WTC11 (cell line): ENCODE measurements around the gene RRP1B. TPM values are rescaled to one million over a fixed set of nuclear protein-coding genes. Genes with fewer than 3 reads are reported as not detected.

ENCODE experiments used
- ATAC-seq: fragments of 200-7000 bp; cut with Tn5 transposase; 2 replicates; pipeline ENCODE4 v1.10.0; 2021; ENCODE audit warnings: mild to moderate bottlenecking, moderate library complexity
- CTCF ChIA-PET: fragments of 300-600 bp; sonication (Branson Sonifier 250); formaldehyde crosslinking; loops from one replicate; lab custom pipeline; 2021; ENCODE audit warnings: antibody characterized with exemption; lab: Charles Lee
- POLR2A ChIA-PET: fragments of 350-600 bp; sonication (Branson Sonifier 250); formaldehyde crosslinking; loops from one replicate; lab custom pipeline; 2021; ENCODE audit warnings: antibody characterized with exemption; lab: Charles Lee
- DNase-seq: peaks from one replicate; pipeline ENCODE4 v3.0.0; 2021; ENCODE audit warnings: low spot score
- H3K27ac Mint-ChIP-seq: 2 replicates; pipeline ENCODE4 v1.8.0; 2021; ENCODE audit warnings: mixed read lengths
- H3K27me3 Mint-ChIP-seq: 2 replicates; pipeline ENCODE4 v1.8.0; 2021; ENCODE audit warnings: low read depth, mild to moderate bottlenecking, moderate library complexity, mixed read lengths
- H3K36me3 Mint-ChIP-seq: 2 replicates; pipeline ENCODE4 v1.8.0; 2021; ENCODE audit warnings: mixed read lengths
- H3K4me1 Mint-ChIP-seq: 2 replicates; pipeline ENCODE4 v1.8.0; 2022; ENCODE audit warnings: mixed read lengths
- H3K4me3 Mint-ChIP-seq: 2 replicates; pipeline ENCODE4 v1.8.0; 2021; ENCODE audit warnings: mild to moderate bottlenecking, moderate library complexity, mixed read lengths
- H3K9me3 Mint-ChIP-seq: 2 replicates; pipeline ENCODE4 v1.8.0; 2021; ENCODE audit warnings: mixed read lengths
- ATF3 ChIP-seq: sonication (generic); formaldehyde crosslinking; conservative IDR thresholded peaks from 2 replicates; pipeline ENCODE4 v1.8.1; 2022; ENCODE audit warnings: mild to moderate bottlenecking, missing genetic modification reagents
- CBFB ChIP-seq: sonication (generic); formaldehyde crosslinking; IDR thresholded peaks from 2 replicates; pipeline ENCODE4 v1.8.1; 2022; ENCODE audit warnings: mild to moderate bottlenecking, low read depth, missing genetic modification reagents
- CREB1 ChIP-seq: sonication (generic); formaldehyde crosslinking; IDR thresholded peaks from 2 replicates; pipeline ENCODE4 v1.8.0; 2023; ENCODE audit warnings: mild to moderate bottlenecking, missing genetic modification reagents
- EMX1 ChIP-seq: fragments of 250-450 bp; sonication (Bioruptor Pico); IDR thresholded peaks from 2 replicates; pipeline ENCODE4 v1.8.0; 2021; ENCODE audit warnings: mild to moderate bottlenecking
- ETV6 ChIP-seq: sonication (generic); formaldehyde crosslinking; IDR thresholded peaks from 2 replicates; pipeline ENCODE4 v1.8.1; 2022; ENCODE audit warnings: mild to moderate bottlenecking, missing genetic modification reagents
- GABPB1 ChIP-seq: sonication (generic); formaldehyde crosslinking; IDR thresholded peaks from 2 replicates; pipeline ENCODE4 v1.8.1; 2023; ENCODE audit warnings: mild to moderate bottlenecking, missing genetic modification reagents
- MAX ChIP-seq: sonication (generic); formaldehyde crosslinking; IDR thresholded peaks from 2 replicates; pipeline ENCODE4 v1.8.0; 2022; ENCODE audit warnings: mild to moderate bottlenecking, missing genetic modification reagents
- MYBL2 ChIP-seq: sonication (generic); formaldehyde crosslinking; IDR thresholded peaks from 2 replicates; pipeline ENCODE4 v1.8.1; 2023; ENCODE audit warnings: mild to moderate bottlenecking, moderate library complexity, missing genetic modification reagents
- NFYB ChIP-seq: sonication (generic); formaldehyde crosslinking; conservative IDR thresholded peaks from 2 replicates; pipeline ENCODE4 v1.8.0; 2022; ENCODE audit warnings: low read depth, missing genetic modification reagents
- NR2C2 ChIP-seq: sonication (generic); formaldehyde crosslinking; IDR thresholded peaks from 2 replicates; pipeline ENCODE4 v1.8.0; 2022; ENCODE audit warnings: mild to moderate bottlenecking, missing genetic modification reagents
- NR3C1 ChIP-seq: sonication (generic); formaldehyde crosslinking; conservative IDR thresholded peaks from 2 replicates; pipeline ENCODE4 v1.8.1; 2023; ENCODE audit warnings: low read depth, mild to moderate bottlenecking, missing genetic modification reagents
- OVOL2 ChIP-seq: fragments of 250-450 bp; sonication (Bioruptor Pico); IDR thresholded peaks from 2 replicates; pipeline ENCODE4 v1.9.0; 2021; ENCODE audit warnings: mild to moderate bottlenecking, borderline replicate concordance
- PREB ChIP-seq: sonication (generic); formaldehyde crosslinking; IDR thresholded peaks from 2 replicates; pipeline ENCODE4 v1.8.1; 2022; ENCODE audit warnings: mild to moderate bottlenecking, missing genetic modification reagents, moderate library complexity, borderline replicate concordance
- RELA ChIP-seq: sonication (generic); formaldehyde crosslinking; IDR thresholded peaks from 2 replicates; pipeline ENCODE4 v1.8.1; 2022; ENCODE audit warnings: missing genetic modification reagents, mild to moderate bottlenecking, borderline replicate concordance
- SP1 ChIP-seq: sonication (generic); formaldehyde crosslinking; conservative IDR thresholded peaks from 2 replicates; pipeline ENCODE4 v1.8.1; 2022; ENCODE audit warnings: missing genetic modification reagents
- TP53 ChIP-seq: sonication (generic); formaldehyde crosslinking; IDR thresholded peaks from 2 replicates; pipeline ENCODE4 v1.8.1; 2023; ENCODE audit warnings: mild to moderate bottlenecking, missing genetic modification reagents
- USF1 ChIP-seq: sonication (generic); formaldehyde crosslinking; IDR thresholded peaks from 2 replicates; pipeline ENCODE4 v1.8.0; 2022; ENCODE audit warnings: mild to moderate bottlenecking, missing genetic modification reagents
- ZBTB43 ChIP-seq: sonication (generic); formaldehyde crosslinking; IDR thresholded peaks from 2 replicates; pipeline ENCODE4 v1.8.1; 2023; ENCODE audit warnings: mild to moderate bottlenecking, missing genetic modification reagents
- ZNF121 ChIP-seq: sonication (generic); formaldehyde crosslinking; IDR thresholded peaks from 2 replicates; pipeline ENCODE4 v1.8.0; 2023; ENCODE audit warnings: missing genetic modification reagents
- ZNF219 ChIP-seq: sonication (generic); formaldehyde crosslinking; IDR thresholded peaks from 2 replicates; pipeline ENCODE4 v1.8.0; 2023; ENCODE audit warnings: missing genetic modification reagents, mild to moderate bottlenecking, borderline replicate concordance
- ZNF263 ChIP-seq: sonication (generic); formaldehyde crosslinking; IDR thresholded peaks from 2 replicates; pipeline ENCODE4 v1.8.1; 2022; ENCODE audit warnings: low read depth, mild to moderate bottlenecking, moderate library complexity, missing genetic modification reagents
- ZNF512 ChIP-seq: sonication (generic); formaldehyde crosslinking; IDR thresholded peaks from 2 replicates; pipeline ENCODE4 v1.8.1; 2022; ENCODE audit warnings: missing genetic modification reagents, borderline replicate concordance
- total RNA-seq: library from RNA; stranded (reverse); gene quantifications from 3 replicates; pipeline ENCODE4 v1.2.3, GENCODE V29; 2021

Gene RRP1B
- total RNA-seq, 1 experiment from 2014 or later: 74.9 TPM

- TF ChIP-seq ZNF219 (CRISPR knock-in tag) (no peak), MAX (CRISPR knock-in tag) (no peak), ZBTB43 (CRISPR knock-in tag) (no peak), OVOL2 (CRISPR knock-in tag) (no peak), CBFB (CRISPR knock-in tag) (no peak), ATF3 (CRISPR knock-in tag) (no peak), PREB (CRISPR knock-in tag) (no peak), ZNF512 (CRISPR knock-in tag) (no peak), GABPB1 (no peak)
Observed at GRCh38 chr21:43716376-43717165, 57.2 kb downstream of the RRP1B start (continued).

GRCh38 chr21:43717166-43717853 lies 58.0 kb downstream of the RRP1B start:
- CTCF ChIA-PET: interaction anchor here (1.9 to 3.6 kb wide), 2 partner anchors 11 kb away, joined by 8 to 45 read pairs; no protein-coding TSS in a partner anchor
- DNase-seq: no peak
- ATAC-seq: no peak
- POLR2A ChIA-PET: no interaction called here
- Mint-ChIP-seq H3K36me3 (no peaks in the 10 kb centered on the region), H3K4me3 (peak overlapping the region; percentile 71), H3K27me3 (peaks cover 9% of the 10 kb centered on the region), H3K4me1 (peaks cover 19% of the 10 kb centered on the region)
- TF ChIP-seq NR2C2 (CRISPR knock-in tag) (no peak), SP1 (CRISPR knock-in tag) (no peak), NFYB (CRISPR knock-in tag) (no peak), NR3C1 (CRISPR knock-in tag) (no peak), MYBL2 (CRISPR knock-in tag) (no peak), USF1 (CRISPR knock-in tag) (no peak), ZNF263 (CRISPR knock-in tag) (no peak), RELA (CRISPR knock-in tag) (no peak), EMX1 (CRISPR knock-in tag) (no peak), ZNF121 (CRISPR knock-in tag) (no peak), CREB1 (no peak), TP53 (CRISPR knock-in tag) (no peak), ATF3 (CRISPR knock-in tag) (no peak), ETV6 (no peak)
- TF ChIP-seq, all 79 proteins: peak for 0
- H3K9me3 Mint-ChIP-seq: no peaks in the 10 kb centered on the region
- no peak overlapping the region for H3K27ac Mint-ChIP-seq
